Retinal pigment epithelial cell (primary cell): ENCODE results near the gene ACER1.
A peak's percentile ranks its signal among the peaks of the same experiment; 100 is the strongest.

ENCODE experiments used
- DNase-seq: peaks from one replicate; pipeline ENCODE4 v3.0.0-alpha.2; 2010; ENCODE audit warnings: low read depth
- H3K4me3 ChIP-seq: 2 replicates; pipeline ENCODE4 v1.5.1; 2011; ENCODE audit warnings: mild to moderate bottlenecking, low read length, control low read depth, moderate library complexity
- TF ChIP-seq, protein P1 (sequence below): conservative IDR thresholded peaks from 2 replicates; pipeline ENCODE4 v1.5.1; 2011; ENCODE audit warnings: low read depth, low read length, control low read depth, inconsistent platforms

Gene ACER1

DNA sequence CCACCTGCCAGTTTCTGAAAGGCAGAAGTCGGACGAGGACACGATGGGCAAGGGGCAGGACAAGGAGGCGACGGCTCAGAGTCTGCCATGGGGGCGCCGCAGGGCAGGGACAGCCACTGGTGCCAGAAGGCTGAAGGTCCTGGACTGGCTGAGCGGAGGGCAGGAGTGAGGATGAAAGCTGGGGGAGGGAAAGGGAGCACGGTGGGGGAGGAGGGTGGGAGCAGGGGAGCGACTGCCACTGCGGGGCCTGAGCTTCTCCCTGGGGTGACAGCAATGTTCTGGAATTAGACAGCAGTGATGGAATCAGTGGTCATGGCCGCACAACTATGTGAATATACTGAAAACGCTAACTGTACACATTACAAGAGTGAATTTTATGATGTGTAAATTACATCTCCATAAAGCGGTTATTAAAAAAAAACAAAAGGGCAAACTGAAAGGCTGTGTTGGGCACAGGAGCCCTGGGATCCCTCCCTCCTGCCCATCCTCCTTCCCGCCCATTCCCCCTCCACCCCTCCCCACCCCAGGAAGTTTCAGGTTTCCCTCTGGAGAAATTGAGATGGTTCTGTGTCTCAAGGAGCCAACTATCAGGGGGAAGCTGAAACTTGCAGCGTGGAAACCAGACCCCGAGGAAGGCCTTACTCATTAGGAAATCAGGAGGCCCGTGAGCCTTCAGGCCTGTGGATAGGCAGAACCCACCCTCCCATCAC, 69.5 kb downstream of the ACER1 start:
- TF ChIP-seq, protein P1, sequence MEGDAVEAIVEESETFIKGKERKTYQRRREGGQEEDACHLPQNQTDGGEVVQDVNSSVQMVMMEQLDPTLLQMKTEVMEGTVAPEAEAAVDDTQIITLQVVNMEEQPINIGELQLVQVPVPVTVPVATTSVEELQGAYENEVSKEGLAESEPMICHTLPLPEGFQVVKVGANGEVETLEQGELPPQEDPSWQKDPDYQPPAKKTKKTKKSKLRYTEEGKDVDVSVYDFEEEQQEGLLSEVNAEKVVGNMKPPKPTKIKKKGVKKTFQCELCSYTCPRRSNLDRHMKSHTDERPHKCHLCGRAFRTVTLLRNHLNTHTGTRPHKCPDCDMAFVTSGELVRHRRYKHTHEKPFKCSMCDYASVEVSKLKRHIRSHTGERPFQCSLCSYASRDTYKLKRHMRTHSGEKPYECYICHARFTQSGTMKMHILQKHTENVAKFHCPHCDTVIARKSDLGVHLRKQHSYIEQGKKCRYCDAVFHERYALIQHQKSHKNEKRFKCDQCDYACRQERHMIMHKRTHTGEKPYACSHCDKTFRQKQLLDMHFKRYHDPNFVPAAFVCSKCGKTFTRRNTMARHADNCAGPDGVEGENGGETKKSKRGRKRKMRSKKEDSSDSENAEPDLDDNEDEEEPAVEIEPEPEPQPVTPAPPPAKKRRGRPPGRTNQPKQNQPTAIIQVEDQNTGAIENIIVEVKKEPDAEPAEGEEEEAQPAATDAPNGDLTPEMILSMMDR, result no peak
- no peak for DNase-seq

DNA sequence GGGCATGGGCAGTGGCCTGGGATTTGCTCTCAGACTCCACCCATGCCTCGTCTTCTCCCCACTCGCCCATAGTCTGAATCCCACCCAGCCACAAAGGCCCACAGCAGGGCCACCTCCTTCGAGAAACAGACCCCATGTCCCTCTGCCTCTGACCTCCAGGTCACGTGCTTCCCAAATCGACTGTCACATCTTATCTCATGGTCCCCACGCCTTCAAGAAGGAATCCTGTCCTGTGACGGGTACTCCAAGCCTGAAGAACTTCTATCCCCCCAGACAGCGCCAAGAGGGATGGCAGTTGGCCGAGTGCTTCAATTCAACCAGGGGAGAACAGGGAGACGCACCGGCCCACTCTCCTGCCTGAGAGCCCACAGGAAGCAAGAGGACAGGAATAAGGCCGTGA, 70.1 kb downstream of the ACER1 start:
- no peak for DNase-seq
- TF ChIP-seq, protein P1, result no peak
- H3K4me3 ChIP-seq, result no peak overlapping the region

More for the DNA sequence above, 69.5 kb downstream of the ACER1 start:
- H3K4me3 ChIP-seq, result no peak overlapping the region

DNA sequence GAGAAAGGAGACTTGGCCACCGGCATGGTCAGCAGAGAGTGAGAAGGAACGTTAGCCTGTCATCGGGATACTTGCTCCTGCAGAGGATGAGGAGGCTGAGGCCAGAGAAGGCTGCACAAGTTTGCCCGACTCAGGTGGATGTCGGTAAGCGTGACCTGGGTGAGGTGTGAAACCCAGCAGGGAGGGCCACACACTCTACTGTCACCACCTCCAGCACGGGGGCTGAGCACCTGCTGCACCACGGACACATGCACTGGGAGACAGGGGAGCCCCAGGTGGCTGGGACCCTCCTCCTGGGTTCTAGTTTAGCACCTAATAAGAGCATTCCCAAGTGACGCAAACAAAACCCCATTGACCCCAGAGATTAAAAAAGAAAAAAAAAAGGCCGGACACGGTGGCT, 70.9 kb downstream of the ACER1 start:
- no peak for DNase-seq
- H3K4me3 ChIP-seq, result no peak overlapping the region
- TF ChIP-seq, protein P1, result no peak

DNA sequence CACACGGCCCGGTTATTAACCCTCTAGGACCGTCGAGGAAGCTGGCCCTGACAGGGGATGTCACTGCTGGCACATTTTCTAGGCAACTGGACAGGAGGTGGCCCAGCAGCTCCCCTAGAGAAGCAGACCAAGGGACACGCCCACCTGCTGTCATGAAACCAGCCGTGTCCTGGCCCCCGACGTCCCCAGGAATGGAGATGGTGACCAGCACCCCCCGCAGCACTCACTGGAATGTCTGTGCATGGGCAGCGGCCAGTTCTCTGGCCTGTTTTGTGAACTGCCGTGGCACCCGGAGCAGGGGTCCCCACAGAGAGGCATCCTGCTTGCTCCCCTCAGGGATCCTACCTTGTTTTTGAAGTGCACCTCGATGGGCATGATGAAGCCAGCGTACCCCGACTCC, 71.5 kb downstream of the ACER1 start:
- DNase-seq, result no peak
- TF ChIP-seq, protein P1, result no peak
- H3K4me3 ChIP-seq, result no peak overlapping the region

DNA sequence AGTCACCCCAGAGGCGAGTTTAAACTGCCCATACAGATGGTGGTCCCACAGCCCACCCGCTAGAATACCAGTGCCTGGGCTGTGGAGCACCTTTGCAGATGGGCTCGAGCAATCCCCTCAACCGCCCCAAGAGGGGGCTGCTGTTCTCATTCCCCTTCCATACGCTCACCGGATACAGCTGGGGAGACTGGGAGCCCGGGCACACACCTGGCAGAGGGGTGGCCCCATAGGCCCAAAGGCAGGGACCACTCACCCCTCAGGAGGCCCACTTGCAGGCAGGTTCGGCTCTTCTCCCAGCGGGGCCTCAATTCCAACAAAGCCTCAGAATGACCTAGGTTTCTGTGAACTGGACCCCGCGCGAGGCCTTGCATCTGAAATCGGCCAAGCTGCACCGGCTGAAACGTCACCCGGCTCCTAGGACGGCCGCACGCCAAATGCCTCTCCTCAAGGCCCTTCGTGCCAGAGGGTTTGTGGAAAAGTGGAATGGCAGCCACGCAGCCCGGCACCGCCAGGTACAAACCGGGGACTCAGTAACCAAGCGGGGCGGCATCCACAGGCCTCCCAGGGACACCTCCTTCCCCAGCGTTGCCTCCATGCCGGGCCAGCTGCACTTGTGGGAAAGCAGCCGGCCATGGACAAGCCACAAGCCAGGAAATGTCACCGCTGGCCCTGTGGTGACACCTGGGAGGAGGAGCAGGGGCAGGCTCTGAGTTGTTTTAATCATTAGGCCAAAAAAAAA, 72.3 kb downstream of the ACER1 start:
- no peak overlapping the region for H3K4me3 ChIP-seq
- DNase-seq, result no peak
- TF ChIP-seq, protein P1, result peak; percentile 72

DNA sequence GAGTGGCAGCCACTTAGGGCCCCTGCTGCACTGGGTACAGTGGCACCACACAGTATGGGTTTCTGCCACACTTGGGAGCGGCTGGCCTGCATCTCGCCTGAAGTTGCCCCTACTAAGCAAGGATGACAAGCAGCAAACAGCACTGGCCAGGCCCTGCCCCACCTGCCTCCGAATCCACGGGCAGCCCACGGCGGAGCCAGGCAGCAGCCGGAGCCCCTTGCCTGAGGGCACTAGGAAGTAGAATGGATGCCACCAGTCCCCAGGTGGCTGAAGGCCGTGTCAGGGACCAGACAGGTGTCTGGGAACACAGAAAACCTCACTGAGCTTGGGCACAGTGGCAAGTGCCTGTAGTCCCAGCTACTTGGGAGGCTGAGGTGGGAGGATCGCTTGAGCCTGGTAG, 73.0 kb downstream of the ACER1 start:
- TF ChIP-seq, protein P1, result no peak
- no peak for DNase-seq
- H3K4me3 ChIP-seq, result no peak overlapping the region
